Glutamatergic neuron (in vitro differentiated cells): ENCODE data around the gene CERS4. TPM values are rescaled to one million over a fixed set of nuclear protein-coding genes. Genes with fewer than 3 reads are reported as not detected.

Experiments used
- DNase-seq: peaks from one replicate; pipeline ENCODE4 v3.0.0; 2022
- H3K27ac Mint-ChIP-seq: one replicate; pipeline ENCODE4 v1.8.0; 2020; ENCODE audit warnings: mild to moderate bottlenecking, mixed read lengths, inconsistent platforms; ENCODE audit not compliant: unreplicated experiment
- H3K27me3 Mint-ChIP-seq: one replicate; pipeline ENCODE4 v1.8.0; 2020; ENCODE audit warnings: mild to moderate bottlenecking, moderate library complexity, mixed read lengths, inconsistent platforms; ENCODE audit not compliant: unreplicated experiment
- H3K36me3 Mint-ChIP-seq: one replicate; pipeline ENCODE4 v1.8.0; 2020; ENCODE audit warnings: mild to moderate bottlenecking, mixed read lengths, inconsistent platforms; ENCODE audit not compliant: unreplicated experiment
- H3K4me1 Mint-ChIP-seq: one replicate; pipeline ENCODE4 v1.8.0; 2020; ENCODE audit warnings: mild to moderate bottlenecking, low read depth, mixed read lengths, inconsistent platforms; ENCODE audit not compliant: unreplicated experiment
- H3K4me3 Mint-ChIP-seq: one replicate; pipeline ENCODE4 v1.8.0; 2020; ENCODE audit warnings: mild to moderate bottlenecking, mixed read lengths, inconsistent platforms; ENCODE audit not compliant: unreplicated experiment
- H3K9me3 Mint-ChIP-seq: one replicate; pipeline ENCODE4 v1.8.0; 2020; ENCODE audit warnings: mild to moderate bottlenecking, moderate library complexity, mixed read lengths, inconsistent platforms; ENCODE audit not compliant: unreplicated experiment
- long read RNA-seq: library from polyadenylated mRNA; unstranded; transcript quantifications from one replicate; pipeline ENCODE4 v2.0.0, GENCODE V29; 2020; ENCODE audit not compliant: unreplicated experiment
- total RNA-seq: library from RNA; stranded (reverse); fragmentation: NEBNext Ultra II Directional; extraction: Animal tissue kit (Norgen Biotek cat#: 25700); gene quantifications from one replicate; pipeline ENCODE4 v1.2.1, GENCODE V29; 2021; ENCODE audit not compliant: unreplicated experiment
- TF ChIP-seq, protein P1 (sequence below): fragments of 200-600 bp; sonication (generic); IDR thresholded peaks from one replicate; pipeline ENCODE4 v1.5.0; 2021; ENCODE audit not compliant: partially characterized antibody, unreplicated experiment

Gene CERS4
- total RNA-seq: 27.3 TPM
- long read RNA-seq, partial matches to known transcripts: 2 of 16 reads
- long read RNA-seq, other reads (novel, unspliced or antisense): 10 of 16 reads

DNA sequence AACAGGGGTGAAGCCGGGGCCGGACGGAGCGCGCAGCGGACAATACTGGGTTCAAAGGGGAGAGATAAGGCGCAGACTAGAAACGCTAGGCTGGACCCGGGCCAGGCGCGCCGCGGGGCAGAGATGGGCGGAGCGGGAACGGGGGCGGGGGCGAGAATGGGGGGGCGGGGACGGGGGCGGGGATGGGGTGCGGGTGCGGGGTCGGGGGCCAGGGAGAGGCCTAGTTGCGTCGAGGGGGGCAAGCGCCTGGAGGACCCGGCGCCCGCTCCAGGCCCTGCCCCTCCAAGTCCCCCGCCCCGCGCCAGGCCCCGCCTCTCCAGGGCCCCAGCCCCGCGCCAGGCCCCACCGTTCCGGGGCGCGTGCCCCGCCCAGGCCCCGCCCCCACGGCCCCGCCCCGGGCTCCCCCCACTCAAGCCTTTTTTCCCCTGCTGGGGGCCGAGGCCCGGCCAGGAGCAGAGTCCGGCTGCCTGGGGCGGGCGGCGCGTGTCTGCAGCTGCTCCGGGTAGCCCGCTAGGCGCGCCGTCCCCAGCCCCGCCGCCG lies at the start of gene CERS4:
CERS4 (plus strand) TSS at position 449 of the 540 bp plus-strand sequence. CDS start 41,707 bp downstream, outside the sequence.
- Mint-ChIP-seq H3K4me3 (peak within 1 kb of the TSS; percentile 88), H3K9me3 (peaks cover 7% of the 10 kb centered on the region), H3K36me3 (no peaks in the 10 kb centered on the region), H3K4me1 (peaks cover 6% of the 10 kb centered on the region), H3K27ac (peak within 1 kb of the TSS; percentile 63), H3K27me3 (peaks cover 9% of the 10 kb centered on the region)
- DNase-seq: peak; percentile 80
- TF ChIP-seq, protein P1, sequence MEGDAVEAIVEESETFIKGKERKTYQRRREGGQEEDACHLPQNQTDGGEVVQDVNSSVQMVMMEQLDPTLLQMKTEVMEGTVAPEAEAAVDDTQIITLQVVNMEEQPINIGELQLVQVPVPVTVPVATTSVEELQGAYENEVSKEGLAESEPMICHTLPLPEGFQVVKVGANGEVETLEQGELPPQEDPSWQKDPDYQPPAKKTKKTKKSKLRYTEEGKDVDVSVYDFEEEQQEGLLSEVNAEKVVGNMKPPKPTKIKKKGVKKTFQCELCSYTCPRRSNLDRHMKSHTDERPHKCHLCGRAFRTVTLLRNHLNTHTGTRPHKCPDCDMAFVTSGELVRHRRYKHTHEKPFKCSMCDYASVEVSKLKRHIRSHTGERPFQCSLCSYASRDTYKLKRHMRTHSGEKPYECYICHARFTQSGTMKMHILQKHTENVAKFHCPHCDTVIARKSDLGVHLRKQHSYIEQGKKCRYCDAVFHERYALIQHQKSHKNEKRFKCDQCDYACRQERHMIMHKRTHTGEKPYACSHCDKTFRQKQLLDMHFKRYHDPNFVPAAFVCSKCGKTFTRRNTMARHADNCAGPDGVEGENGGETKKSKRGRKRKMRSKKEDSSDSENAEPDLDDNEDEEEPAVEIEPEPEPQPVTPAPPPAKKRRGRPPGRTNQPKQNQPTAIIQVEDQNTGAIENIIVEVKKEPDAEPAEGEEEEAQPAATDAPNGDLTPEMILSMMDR: no peak

GRCh38 chr19:8161135-8161646 lies 48.0 kb upstream of the CERS4 start:
- TF ChIP-seq, protein P1: no peak
- Mint-ChIP-seq H3K4me3 (no peak overlapping the region), H3K36me3 (no peaks in the 10 kb centered on the region), H3K27ac (peak overlapping the region; percentile 16), H3K27me3 (no peaks in the 10 kb centered on the region), H3K9me3 (peaks cover 7% of the 10 kb centered on the region), H3K4me1 (peaks cover 2% of the 10 kb centered on the region)
- DNase-seq: no peak

- Mint-ChIP-seq H3K27ac (no peak overlapping the region), H3K4me1 (peaks cover 2% of the 10 kb centered on the region)
Observed at GRCh38 chr19:8163759-8164158, 45.4 kb upstream of the CERS4 start.

DNA sequence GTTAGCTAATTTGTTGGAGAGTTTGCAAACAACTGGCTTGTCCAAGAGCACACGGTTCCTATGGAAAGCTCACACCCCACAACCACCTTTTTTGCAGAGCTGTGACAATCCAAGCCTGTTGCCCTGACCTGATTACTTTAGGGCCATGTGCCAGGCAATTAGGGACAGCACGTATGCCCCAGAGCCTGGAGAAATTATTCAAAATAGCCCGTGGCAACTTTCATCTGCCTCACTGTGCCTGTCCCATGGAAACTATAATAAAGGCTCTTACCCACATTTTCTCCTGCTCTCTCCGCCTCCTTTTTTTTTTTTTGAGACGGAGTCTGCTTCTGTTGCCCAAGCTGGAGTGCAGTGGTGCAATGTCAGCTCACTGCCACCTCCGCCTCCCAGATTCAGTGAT lies 41.2 kb upstream of the CERS4 start:
- peaks cover 4% of the 10 kb centered on the region for H3K9me3 Mint-ChIP-seq
- H3K4me3 Mint-ChIP-seq: no peak overlapping the region
- H3K27ac Mint-ChIP-seq: no peak overlapping the region
- H3K36me3 Mint-ChIP-seq: no peaks in the 10 kb centered on the region
- TF ChIP-seq, protein P1: no peak
- no peaks in the 10 kb centered on the region for H3K4me1 Mint-ChIP-seq
- H3K27me3 Mint-ChIP-seq: peaks cover 2% of the 10 kb centered on the region
- no peak for DNase-seq

More at GRCh38 chr19:8163759-8164158, 45.4 kb upstream of the CERS4 start:
- Mint-ChIP-seq H3K27me3 (no peaks in the 10 kb centered on the region), H3K4me3 (no peak overlapping the region), H3K9me3 (peaks cover 5% of the 10 kb centered on the region), H3K36me3 (no peaks in the 10 kb centered on the region)
- DNase-seq: no peak
- TF ChIP-seq, protein P1: no peak

GRCh38 chr19:8168537-8168936 lies 40.6 kb upstream of the CERS4 start:
- H3K36me3 Mint-ChIP-seq: no peaks in the 10 kb centered on the region

More at GRCh38 chr19:8168537-8168936, 40.6 kb upstream of the CERS4 start:
- Mint-ChIP-seq H3K4me3 (no peak overlapping the region), H3K27me3 (peaks cover 3% of the 10 kb centered on the region), H3K4me1 (no peaks in the 10 kb centered on the region), H3K9me3 (peaks cover 4% of the 10 kb centered on the region), H3K27ac (no peak overlapping the region)
- TF ChIP-seq, protein P1: no peak
- DNase-seq: no peak
